Activated CD4-positive, alpha-beta T cell treated with anti-CD3 and anti-CD28 coated beads for 4 hours (primary cell): ENCODE results near the gene SCNN1B.
"Not testable (repeated sequence)": the region's sequence is repeated elsewhere in the genome, so short reads cannot be mapped to it uniquely, and the experiment has no call there.

Experiments
- DNase-seq, 2 donors: peaks; one replicate each; pipeline ENCODE4 v3.0.0-alpha.2; 2020

SCNN1B gene, protein sequence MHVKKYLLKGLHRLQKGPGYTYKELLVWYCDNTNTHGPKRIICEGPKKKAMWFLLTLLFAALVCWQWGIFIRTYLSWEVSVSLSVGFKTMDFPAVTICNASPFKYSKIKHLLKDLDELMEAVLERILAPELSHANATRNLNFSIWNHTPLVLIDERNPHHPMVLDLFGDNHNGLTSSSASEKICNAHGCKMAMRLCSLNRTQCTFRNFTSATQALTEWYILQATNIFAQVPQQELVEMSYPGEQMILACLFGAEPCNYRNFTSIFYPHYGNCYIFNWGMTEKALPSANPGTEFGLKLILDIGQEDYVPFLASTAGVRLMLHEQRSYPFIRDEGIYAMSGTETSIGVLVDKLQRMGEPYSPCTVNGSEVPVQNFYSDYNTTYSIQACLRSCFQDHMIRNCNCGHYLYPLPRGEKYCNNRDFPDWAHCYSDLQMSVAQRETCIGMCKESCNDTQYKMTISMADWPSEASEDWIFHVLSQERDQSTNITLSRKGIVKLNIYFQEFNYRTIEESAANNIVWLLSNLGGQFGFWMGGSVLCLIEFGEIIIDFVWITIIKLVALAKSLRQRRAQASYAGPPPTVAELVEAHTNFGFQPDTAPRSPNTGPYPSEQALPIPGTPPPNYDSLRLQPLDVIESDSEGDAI

GRCh38 chr16:23302045-23302956 is at the start of gene SCNN1B:
Gene SCNN1B, plus strand, starts transcription at chr16:23302302. Its CDS starts 46,298 bp downstream, at chr16:23348600.
- DNase-seq = no peak

DNA sequence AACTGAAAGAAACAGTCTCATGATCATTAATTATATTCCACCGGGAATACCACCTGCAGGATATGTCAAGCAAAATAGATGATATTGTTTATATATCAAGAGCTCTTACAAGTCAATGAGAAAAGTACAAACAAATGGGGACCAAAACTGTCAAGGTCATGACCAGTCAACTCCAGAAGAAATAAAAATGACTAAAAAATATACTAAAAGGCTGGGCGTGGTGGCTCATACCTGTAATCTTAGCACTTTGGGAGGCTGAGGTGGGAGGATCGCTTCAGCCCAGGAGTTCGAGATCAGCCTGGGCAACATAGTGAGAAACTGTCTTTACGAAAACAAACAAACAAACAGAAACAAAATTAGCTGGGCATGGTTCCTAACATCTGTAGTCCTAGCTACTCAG is 49.8 kb upstream of the SCNN1B start:
- DNase-seq = no peak

DNA sequence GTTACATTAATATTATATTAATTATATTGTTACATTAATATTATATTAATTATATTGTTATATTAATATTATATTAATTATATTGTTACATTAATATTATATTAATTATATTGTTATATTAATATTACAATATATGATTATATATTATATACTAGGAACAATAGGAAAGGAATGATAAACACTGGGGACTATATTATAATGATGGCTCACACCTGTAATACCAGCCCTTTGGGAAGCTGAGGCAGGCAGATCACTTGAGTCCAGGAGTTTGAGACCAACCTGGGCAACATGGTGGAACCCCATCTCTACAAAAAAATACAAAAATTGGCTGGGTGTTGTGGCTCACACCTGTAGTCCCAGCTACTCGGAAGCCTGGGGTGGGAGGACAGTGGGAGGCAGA is 48.5 kb upstream of the SCNN1B start:
- DNase-seq = not testable (repeated sequence)

DNA sequence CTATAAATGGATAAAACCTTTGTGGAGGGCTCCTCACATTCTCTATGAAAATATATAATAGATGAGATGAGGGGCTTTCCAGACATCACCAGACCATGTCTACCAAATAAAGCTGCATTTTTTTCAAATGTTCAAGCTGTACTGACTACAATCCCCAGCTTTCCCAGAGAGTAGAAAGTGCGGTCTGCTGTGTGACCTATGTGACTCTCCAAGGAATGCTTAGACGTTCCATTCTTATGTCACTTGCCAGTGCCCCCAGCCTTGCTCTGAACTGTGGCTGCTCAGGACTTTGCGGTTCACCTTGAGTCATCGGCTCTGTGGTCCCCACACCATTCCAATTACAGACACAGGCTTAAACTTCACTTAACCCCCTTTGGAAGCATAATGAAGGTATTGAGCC is 47.8 kb upstream of the SCNN1B start:
- no peak for DNase-seq

DNA sequence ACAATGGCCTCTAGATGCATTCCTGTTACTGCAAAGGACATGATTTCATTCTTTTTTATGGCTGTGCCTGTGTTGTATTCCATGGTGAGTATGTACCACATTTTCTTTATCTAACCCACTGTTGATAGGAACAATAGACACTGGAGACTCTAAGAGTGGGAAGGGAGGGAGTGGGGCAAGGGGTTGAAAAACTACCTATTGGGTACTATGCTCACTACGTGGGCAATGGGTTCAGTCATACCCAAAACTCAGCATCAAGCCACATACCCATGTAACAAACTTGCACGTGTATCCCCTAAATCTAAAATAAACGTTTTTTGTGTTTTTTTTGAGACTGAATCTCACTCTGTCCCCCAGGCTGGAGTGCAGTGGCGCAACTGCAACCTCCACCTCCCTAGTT is 47.1 kb upstream of the SCNN1B start:
- DNase-seq = no peak

DNA sequence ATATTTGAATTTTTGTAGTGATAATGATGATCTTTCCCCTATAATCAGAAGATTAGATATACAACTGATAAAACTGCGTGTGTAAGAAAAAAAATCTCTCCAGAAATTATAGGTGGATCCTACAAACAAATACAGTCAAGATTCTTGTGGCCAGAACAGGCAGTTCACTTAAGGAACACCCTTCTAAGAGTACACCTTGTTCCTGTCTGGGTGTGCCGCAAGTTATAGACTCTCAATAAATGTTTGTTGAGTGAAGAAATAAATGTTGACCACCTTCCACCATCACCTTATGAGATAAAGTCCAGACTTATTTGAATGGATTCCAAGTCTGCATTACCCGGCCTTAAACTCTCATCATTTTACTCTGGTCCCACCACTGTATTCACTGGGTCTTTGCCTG is 45.7 kb upstream of the SCNN1B start:
- no peak for DNase-seq

DNA sequence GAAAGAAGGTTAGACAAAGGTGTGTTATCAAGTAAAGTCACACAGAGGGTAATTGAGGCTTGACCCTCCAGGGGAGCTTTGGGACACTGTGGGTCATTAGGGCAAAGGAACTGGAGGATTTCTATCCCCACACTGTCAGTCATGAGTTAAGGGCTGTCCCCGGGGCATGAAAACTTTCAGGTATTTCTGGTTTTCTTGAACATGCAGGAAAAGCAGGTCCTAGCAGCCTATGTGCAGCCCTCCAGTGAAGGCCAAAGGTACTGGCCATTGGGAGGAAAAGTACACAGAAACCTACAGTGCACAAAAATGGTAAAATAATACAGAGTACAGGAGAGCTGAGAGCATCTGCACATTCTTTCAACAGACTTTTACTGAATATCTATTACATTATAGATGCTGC is 44.4 kb upstream of the SCNN1B start:
- no peak for DNase-seq

GRCh38 chr16:23258919-23259237 is 43.2 kb upstream of the SCNN1B start:
- DNase-seq = no peak

GRCh38 chr16:23267647-23268046 is 34.5 kb upstream of the SCNN1B start:
- no peak for DNase-seq

DNA sequence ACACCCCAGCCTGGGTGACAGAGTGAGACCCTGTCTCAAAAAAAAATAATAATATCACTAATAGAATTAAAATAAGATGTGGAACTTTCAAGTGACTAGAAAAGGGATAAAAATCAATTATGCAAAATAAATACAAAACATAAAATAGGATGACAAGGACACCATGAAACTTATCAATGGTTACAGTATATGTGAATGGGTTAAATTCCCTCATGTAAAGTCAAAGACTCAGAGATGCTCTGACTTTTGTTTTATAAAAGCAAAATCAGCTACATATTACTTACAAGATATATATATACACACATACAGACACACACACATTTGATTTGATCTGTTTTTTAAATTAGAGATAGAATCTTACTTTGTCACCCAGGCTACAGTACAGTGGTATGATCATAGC is 33.5 kb upstream of the SCNN1B start:
- DNase-seq = no peak

GRCh38 chr16:23269248-23269953 is 32.7 kb upstream of the SCNN1B start:
- no peak for DNase-seq

DNA sequence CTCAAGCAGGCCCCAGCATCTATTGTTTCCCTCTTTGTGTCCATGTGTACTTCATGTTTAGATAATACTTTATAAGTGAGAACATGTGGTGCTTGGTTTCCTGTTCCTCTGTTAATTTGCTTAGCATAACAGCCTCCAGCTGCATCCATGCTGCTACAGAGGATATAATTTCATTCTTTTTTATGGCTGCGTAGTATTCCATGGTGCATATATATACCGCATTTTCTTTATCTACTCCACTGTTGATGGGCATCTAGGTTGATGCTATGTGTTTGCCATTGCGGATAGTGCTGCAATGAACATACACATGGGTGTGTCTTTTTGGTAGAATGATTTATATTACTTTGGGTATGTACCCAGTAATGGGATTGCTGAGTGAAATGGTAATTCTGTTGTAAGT is 31.4 kb upstream of the SCNN1B start:
- DNase-seq = no peak

DNA sequence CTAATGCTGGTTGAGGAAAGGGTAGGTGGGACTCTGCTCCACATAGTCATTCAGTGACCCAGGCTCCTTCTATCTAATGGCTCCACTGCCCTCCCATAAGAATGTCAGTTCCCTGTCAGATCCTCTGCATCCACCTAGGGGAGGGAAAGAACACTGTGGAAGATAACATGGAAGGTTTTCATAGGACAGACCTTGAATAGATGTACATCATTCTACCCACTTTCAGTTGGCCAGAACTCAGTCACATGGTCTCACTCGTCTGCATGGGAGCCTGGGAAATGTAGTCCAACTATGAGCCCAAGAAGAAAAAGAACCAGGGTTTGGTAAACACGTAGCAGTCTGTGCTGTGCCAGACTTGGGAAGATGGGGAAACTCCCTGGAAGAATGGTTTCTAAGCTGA is 27.1 kb upstream of the SCNN1B start:
- no peak for DNase-seq

- no peak for DNase-seq
Observed at GRCh38 chr16:23276821-23277220, 25.3 kb upstream of the SCNN1B start.

DNA sequence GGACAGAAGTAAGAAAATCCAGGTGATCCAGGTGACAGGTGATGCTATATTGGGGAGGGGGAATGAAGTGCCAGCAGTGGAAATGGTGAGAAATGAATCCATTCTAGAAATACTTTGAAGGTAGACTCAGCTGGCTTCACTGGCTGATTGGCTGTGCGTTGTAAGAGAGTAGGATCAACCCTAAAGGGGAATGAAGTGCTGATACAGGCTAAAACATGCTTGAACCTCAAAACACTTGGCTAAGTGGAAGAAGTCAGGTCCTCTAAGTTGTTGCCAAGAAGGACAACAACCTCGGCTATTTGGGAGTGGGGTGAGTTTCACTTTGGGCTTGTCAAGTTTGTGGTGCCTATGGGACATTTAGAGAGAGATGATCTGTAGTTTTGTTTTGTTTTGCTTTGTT is 24.1 kb upstream of the SCNN1B start:
- no peak for DNase-seq

DNA sequence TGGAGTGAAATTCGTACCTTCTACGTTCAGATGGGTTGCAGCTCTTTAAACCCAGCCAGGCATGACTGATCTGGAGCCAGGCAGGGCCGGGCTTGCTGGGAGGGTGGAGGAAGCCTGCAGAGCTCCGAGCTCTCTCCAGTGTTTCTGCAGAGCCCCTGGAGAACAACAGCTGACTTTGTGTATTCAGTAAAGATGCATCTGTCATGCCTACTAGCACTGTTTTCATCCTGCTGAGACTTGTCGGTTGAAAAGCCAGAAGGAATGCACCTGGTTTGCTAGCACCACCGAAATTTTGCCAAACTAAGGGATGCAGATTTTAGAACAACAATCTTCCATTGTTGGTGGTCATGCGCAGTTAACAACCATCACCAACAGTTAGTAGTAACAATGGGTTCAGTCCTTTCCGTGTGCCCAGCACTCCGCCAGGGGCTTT is 22.4 kb upstream of the SCNN1B start:
- no peak for DNase-seq

DNA sequence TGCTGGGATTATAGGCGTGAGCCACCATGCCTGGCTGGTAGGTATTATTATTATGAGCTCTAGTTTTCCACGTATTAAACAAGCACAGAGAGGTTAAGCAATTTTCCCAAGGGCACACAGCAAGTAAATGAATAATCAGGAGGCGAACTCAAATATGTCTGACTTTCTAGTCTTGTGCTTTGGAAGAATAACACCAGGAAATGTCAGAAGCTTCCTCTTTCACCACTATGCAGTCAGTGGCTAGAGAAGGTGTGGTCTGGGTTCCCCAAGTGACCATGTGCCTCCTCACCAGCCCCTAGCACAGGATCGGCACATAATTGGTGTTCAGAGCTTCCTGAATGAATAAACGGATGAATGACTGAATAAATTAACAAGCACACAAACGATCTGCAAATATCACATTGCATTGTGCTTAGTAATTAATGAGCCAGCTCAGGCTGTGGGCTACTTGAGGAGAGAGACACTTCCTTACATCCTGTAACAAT is 21.6 kb upstream of the SCNN1B start:
- DNase-seq = no peak

GRCh38 chr16:23282568-23282967 is 19.5 kb upstream of the SCNN1B start:
- no peak for DNase-seq

- no peak for DNase-seq
Observed at GRCh38 chr16:23283571-23283970, 18.5 kb upstream of the SCNN1B start.

DNA sequence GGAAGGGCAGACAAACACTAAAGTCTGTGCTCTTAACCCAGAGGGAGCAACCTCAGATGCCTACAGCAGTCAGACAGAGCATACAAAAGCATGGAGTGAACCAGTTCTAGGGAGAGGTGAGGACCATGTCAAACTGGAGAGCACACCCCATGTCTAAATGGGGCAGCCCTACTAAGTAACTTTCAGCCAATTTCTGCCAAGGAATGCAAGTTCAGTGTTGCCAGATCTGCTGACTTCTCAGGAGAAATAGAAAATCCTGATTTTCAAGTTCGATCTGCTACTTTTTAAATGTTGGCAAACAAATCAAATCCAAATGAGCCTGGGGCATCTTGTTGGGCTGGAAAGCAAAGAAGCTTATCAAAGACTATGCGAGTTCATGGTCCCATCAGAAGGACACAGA is 17.5 kb upstream of the SCNN1B start:
- no peak for DNase-seq

- DNase-seq = no peak
Observed at GRCh38 chr16:23286131-23286532, 16.0 kb upstream of the SCNN1B start.

DNA sequence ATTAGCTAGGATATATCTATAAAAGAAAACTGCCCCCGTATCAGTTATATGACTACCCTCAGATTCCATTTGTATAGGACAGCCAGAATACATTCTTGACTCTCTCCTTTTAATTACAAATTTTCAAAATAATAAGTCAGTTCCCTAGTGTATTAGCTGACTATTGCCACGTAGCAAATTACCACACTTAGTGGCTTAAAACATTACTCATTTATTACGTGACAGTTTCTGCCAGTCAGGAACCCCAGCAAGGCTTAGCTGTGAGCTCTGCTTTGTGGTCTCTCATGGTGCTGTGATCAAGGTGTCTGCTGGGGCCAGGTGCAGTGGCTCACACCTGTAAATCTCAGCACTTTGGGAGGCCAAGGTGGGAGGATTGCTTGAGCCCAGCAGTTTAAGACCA is 13.9 kb upstream of the SCNN1B start:
- DNase-seq = no peak
